Spleen (tissue), 11 donors: ENCODE data around the gene TLX1. TPM values are rescaled to one million over a fixed set of nuclear protein-coding genes. Genes with fewer than 3 reads are reported as not detected.

ENCODE experiments used
- DNase-seq: peaks from one replicate; pipeline ENCODE4 v3.0.0-alpha.2; 2020
- H3K27ac ChIP-seq, 8 donors: fragments of 200-600 bp; sonication (generic) in 7 of 8; 1 replicate in 4 of 8; 2 replicates in 4 of 8; pipeline versions ENCODE4 v1.5.0 to v1.8.0; 2016 to 2021; ENCODE audit warnings: inconsistent platforms in 4 of 8, mild to moderate bottlenecking in 4 of 8, moderate library complexity in 1 of 8
- H3K27me3 ChIP-seq, 7 donors: fragments of 200-600 bp; sonication (generic) in 6 of 7; replicated peaks in 1 of 7; 1 replicate in 4 of 7; 2 replicates in 3 of 7; pipeline versions ENCODE4 v1.5.0 to v1.8.0; 2016 to 2021; ENCODE audit warnings: inconsistent platforms in 3 of 7, mild to moderate bottlenecking in 1 of 7
- H3K36me3 ChIP-seq, 6 donors: fragments of 200-600 bp; sonication (generic) in 5 of 6; 1 replicate in 4 of 6; 2 replicates in 2 of 6; pipeline versions ENCODE4 v1.5.0 to v1.8.0; 2016 to 2021; ENCODE audit warnings: inconsistent platforms in 2 of 6
- H3K4me1 ChIP-seq, 6 donors: fragments of 200-600 bp; sonication (generic) in 5 of 6; 1 replicate in 3 of 6; 2 replicates in 3 of 6; pipeline versions ENCODE4 v1.5.0 to v1.8.0; 2016 to 2021; ENCODE audit warnings: inconsistent platforms in 3 of 6
- H3K4me3 ChIP-seq, 8 donors: fragments of 200-600 bp; sonication (generic) in 7 of 8; 1 replicate in 4 of 8; 2 replicates in 4 of 8; pipeline versions ENCODE4 v1.5.0 to v1.8.0; 2016 to 2021; ENCODE audit warnings: inconsistent platforms in 4 of 8, mild to moderate bottlenecking in 4 of 8, moderate library complexity in 2 of 8
- H3K9me3 ChIP-seq, 8 donors: fragments of 200-600 bp; sonication (generic) in 7 of 8; 1 replicate in 4 of 8; 2 replicates in 4 of 8; pipeline versions ENCODE4 v1.5.0 to v1.8.0; 2016 to 2021; ENCODE audit warnings: inconsistent platforms in 4 of 8
- POLR2A ChIP-seq, 3 donors: fragments of 450-650 bp; IDR thresholded peaks; one replicate each; pipeline ENCODE4 v1.5.1; 2017; ENCODE audit warnings: antibody characterized with exemption in 3 of 3, mild to moderate bottlenecking in 1 of 3
- POLR2AphosphoS5 ChIP-seq, 3 donors: sonication (generic); formaldehyde crosslinking; IDR thresholded peaks; one replicate each; pipeline ENCODE4 v1.5.1; 2017; ENCODE audit warnings: antibody characterized with exemption in 3 of 3
- whole genome bisulfite sequencing, 5 donors: extraction: QIAGEN DNeasy Blood & Tissue Kit in 3 of 5; methylation state at CpG; one replicate each; pipeline versions ENCODE4 v1.1.5 to v1.1.7; 2013 to 2018; 5-methylcytosine and 5-hydroxymethylcytosine counted together
- intact Hi-C: fragments of 100-400 bp; cut with DNase I; formaldehyde crosslinking; loops from one replicate; pipeline ENCODE4 v1.15.0; 2023; ENCODE audit warnings: low total_unique reads
- polyA plus RNA-seq, 3 donors: library from polyadenylated mRNA; stranded (reverse); fragments of 200-250 nt; gene quantifications; one replicate each; pipeline ENCODE4 v1.2.1, GENCODE V29; 2013
- total RNA-seq, 7 donors: library from RNA; depleted of rRNA in 3 of 7; stranded (reverse); fragments of >200 nt in 3 of 7; fragmentation: NEBNext Ultra II Directional in 4 of 7; extraction: Animal tissue kit (Norgen Biotek cat#: 25700) in 4 of 7; gene quantifications; one replicate each; pipeline versions ENCODE4 v1.1.0 to v1.2.1, GENCODE V29; 2016 to 2021
- TF ChIP-seq, protein P1 (sequence below), 11 experiments: fragments of 200-600 bp in 7 of 11; fragments of 450-650 bp in 4 of 11; sonication (generic) in 4 of 11; IDR thresholded peaks in 8 of 11; conservative IDR thresholded peaks in 3 of 11; 1 replicate in 7 of 11; 2 replicates in 4 of 11; pipeline versions ENCODE4 v1.4.0 to v1.8.0; 2016 to 2021; ENCODE audit warnings: antibody characterized with exemption in 11 of 11, inconsistent platforms in 4 of 11, mild to moderate bottlenecking in 1 of 11
- donor health status: healthy with polysubstance abuse.
- donor health status: DM: no; HTN: no; CAD: no; lungs with moderate emphysema.
- donor health status: DM: no; HTN: no; CAD: no.
- donor health status: Bipolar disorder and iron deficiency.
- donor health status: healthy.
- donor health status: DM: no; HTN: no; CAD: no.
- donor health status: DM: yes; HTN: yes; CAD: no.

Gene TLX1
- total and polyA plus RNA-seq, 10 donors = 5.7 to 91.5 (median 32.5) TPM

DNA sequence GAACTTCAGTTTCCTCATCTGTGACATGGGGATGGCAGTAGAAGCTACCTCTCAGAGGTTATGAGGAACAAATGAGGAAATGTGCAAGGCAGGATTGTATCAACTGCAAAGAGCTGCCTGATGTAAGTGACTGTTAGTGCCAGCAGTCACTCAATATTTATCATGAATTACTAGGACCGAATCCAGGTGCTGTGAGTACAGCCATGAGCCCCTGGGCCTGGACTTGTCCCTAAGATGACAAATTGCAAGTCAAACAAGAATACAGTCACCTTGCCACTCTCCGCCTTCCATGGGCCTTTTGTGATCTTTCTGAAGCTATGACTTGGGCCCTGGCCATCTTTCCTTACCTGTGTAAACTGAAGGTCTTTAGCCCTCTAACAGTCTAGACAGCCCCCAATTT is 27.7 kb upstream of the TLX1 start:
- Histone ChIP-seq H3K4me3 (no peak overlapping the region), H3K4me1 (no peaks in the 10 kb centered on the region), H3K27me3 (peaks cover 0 to 90% (median 3%) of the 10 kb centered on the region in 7 donors), H3K27ac (no peak overlapping the region), H3K9me3 (no peaks in the 10 kb centered on the region), H3K36me3 (no peaks in the 10 kb centered on the region)
- WGBS, 5 donors = 73 to 85% (median 78%) methylated on average over 2 of the region's 2 CpGs
- TF ChIP-seq, protein P1, sequence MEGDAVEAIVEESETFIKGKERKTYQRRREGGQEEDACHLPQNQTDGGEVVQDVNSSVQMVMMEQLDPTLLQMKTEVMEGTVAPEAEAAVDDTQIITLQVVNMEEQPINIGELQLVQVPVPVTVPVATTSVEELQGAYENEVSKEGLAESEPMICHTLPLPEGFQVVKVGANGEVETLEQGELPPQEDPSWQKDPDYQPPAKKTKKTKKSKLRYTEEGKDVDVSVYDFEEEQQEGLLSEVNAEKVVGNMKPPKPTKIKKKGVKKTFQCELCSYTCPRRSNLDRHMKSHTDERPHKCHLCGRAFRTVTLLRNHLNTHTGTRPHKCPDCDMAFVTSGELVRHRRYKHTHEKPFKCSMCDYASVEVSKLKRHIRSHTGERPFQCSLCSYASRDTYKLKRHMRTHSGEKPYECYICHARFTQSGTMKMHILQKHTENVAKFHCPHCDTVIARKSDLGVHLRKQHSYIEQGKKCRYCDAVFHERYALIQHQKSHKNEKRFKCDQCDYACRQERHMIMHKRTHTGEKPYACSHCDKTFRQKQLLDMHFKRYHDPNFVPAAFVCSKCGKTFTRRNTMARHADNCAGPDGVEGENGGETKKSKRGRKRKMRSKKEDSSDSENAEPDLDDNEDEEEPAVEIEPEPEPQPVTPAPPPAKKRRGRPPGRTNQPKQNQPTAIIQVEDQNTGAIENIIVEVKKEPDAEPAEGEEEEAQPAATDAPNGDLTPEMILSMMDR (IDR thresholded peaks at IDR 0.05 in 8 of 11, conservative IDR thresholded peaks at IDR 0.05 in 3 of 11) = no peak
- TF ChIP-seq POLR2AphosphoS5 (IDR thresholded peaks at IDR 0.05) (no peak), POLR2A (IDR thresholded peaks at IDR 0.05) (no peak)
- intact Hi-C loops = no loop called here
- no peak for DNase-seq

DNA sequence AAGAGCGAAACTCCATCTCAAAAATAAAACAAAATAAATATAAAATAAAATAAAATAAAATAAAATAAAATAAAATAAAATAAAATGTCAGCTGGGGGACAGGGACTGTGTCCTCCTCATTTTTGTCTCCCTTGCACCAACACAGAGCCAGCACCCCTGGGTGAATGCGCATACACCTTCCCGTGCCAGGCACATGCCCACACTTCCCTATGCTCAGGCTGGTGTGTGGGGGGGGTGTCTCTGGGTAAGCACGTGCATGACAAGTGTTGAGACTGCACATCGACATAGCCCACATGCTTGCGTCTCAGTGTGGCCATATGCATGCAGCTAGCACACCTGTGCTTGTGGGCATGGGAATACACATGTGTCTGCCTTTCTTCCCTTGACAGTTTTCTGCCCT is 24.7 kb upstream of the TLX1 start:
- intact Hi-C loops = no loop called here
- TF ChIP-seq, protein P1 (IDR thresholded peaks at IDR 0.05 in 8 of 11, conservative IDR thresholded peaks at IDR 0.05 in 3 of 11) = no peak
- TF ChIP-seq POLR2AphosphoS5 (IDR thresholded peaks at IDR 0.05) (no peak), POLR2A (IDR thresholded peaks at IDR 0.05) (no peak)
- no peaks in the 10 kb centered on the region for H3K4me1 ChIP-seq
- H3K9me3 ChIP-seq = no peaks in the 10 kb centered on the region
- peaks cover 0 to 87% (median 0%) of the 10 kb centered on the region in 7 donors for H3K27me3 ChIP-seq
- no peak for DNase-seq
- no peak overlapping the region for H3K27ac ChIP-seq
- no peak overlapping the region for H3K4me3 ChIP-seq
- WGBS, 5 donors = 61 to 76% (median 73%) methylated on average over 6 of the region's 6 CpGs
- no peaks in the 10 kb centered on the region for H3K36me3 ChIP-seq

DNA sequence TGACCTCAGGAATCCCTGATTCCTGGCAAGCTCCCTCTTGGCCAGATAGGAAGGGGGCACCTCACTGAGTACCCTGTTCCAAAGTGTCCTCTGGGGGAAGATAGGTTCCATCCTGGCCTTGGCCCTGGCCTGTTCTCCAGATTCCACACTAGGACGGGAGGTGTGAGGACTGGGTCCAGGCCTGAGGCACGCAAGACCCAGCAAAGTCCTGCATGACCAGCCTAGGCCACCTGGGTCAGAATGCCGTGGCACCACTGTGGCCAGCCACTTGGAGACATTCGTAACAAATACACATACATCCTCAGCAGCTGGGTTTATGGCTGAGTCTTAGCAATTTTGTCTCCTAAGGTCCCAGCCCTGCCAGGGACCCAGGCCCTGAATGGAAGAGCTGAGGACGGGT is 23.3 kb upstream of the TLX1 start:
- H3K36me3 ChIP-seq = no peaks in the 10 kb centered on the region
- WGBS, 5 donors = 76 to 93% (median 87%) methylated on average over 2 to 5 of the region's 5 CpGs
- intact Hi-C loops = no loop called here
- TF ChIP-seq POLR2A (IDR thresholded peaks at IDR 0.05) (no peak), POLR2AphosphoS5 (IDR thresholded peaks at IDR 0.05) (no peak)
- TF ChIP-seq, protein P1 (IDR thresholded peaks at IDR 0.05 in 8 of 11, conservative IDR thresholded peaks at IDR 0.05 in 3 of 11) = no peak
- no peak overlapping the region for H3K4me3 ChIP-seq
- DNase-seq = peak; percentile 47
- no peaks in the 10 kb centered on the region for H3K9me3 ChIP-seq
- H3K27ac ChIP-seq = no peak overlapping the region
- H3K4me1 ChIP-seq = peaks cover 0 to 3% (median 0%) of the 10 kb centered on the region in 6 donors
- peaks cover 0 to 86% (median 3%) of the 10 kb centered on the region in 7 donors for H3K27me3 ChIP-seq

DNA sequence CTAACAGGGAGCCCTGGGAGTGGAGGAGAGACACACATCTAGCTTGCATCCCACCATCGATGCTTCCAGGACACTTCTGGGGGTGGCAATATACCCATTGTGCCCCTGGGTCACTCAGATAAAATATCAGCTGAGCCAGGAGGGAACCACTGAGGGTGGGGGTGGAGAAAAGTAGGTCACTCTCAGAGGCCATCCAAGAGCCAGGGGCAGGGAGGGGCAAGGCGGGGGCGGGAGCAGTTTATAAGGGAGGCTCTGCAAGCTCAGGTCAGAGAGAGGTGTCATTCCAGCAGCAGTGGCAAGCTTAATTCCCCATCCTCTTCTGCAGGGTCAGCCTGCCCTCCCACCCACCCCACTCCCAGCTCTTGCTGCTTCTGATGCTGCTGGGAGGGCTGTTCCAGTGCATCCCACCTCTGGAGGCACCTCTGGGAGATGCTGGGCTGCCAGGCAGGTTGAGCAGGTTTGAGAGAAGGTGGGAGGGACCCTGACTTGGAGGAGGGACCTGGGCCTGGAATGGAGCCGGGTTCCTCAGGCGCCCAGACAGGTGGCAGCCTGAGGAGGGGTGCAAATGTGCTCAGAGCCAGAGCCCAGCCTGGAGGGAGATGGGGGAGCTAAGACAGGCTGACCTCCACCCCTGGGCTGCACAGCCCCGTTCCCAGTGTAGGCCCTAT is 20.1 kb upstream of the TLX1 start:
- 48 to 68% (median 60%) methylated on average over 4 to 6 of the region's 6 CpGs for WGBS, 5 donors
- Histone ChIP-seq H3K4me1 (peaks cover 0 to 21% (median 6%) of the 10 kb centered on the region in 6 donors), H3K27ac (no peak overlapping the region), H3K36me3 (no peaks in the 10 kb centered on the region), H3K4me3 (no peak overlapping the region), H3K9me3 (no peaks in the 10 kb centered on the region), H3K27me3 (peaks cover 0 to 88% (median 3%) of the 10 kb centered on the region in 7 donors)
- intact Hi-C loops = no loop called here
- TF ChIP-seq, protein P1 (IDR thresholded peaks at IDR 0.05 in 8 of 11, conservative IDR thresholded peaks at IDR 0.05 in 3 of 11) = no peak
- TF ChIP-seq POLR2A (IDR thresholded peaks at IDR 0.05) (no peak), POLR2AphosphoS5 (IDR thresholded peaks at IDR 0.05) (no peak)
- peak; percentile 35 for DNase-seq
